GM12878 (cell line): ENCODE data around the gene APC2. TPM values are rescaled to one million over a fixed set of nuclear protein-coding genes. Genes with fewer than 3 reads are reported as not detected.

ENCODE experiments used
- ATAC-seq: fragments of 200-7000 bp; cut with Tn5 transposase; 3 replicates; pipeline ENCODE4 v1.9.1; 2020; ENCODE audit warnings: mild to moderate bottlenecking, moderate library complexity
- BruUV-seq: library from RNA; stranded (reverse); fragments of 400-500 nt; replicated peaks from 2 replicates; lab custom pipeline; 2021; lab: Mats Ljungman, UMichigan
- CTCF ChIA-PET: fragments of 300-600 bp; sonication (Branson Sonifier 250); formaldehyde crosslinking; extraction: SDS; loops from one replicate; lab custom pipeline; 2021; ENCODE audit warnings: inconsistent platforms; lab: Yijun Ruan, JAX
- POLR2A ChIA-PET: fragments of 350-600 bp; formaldehyde crosslinking; extraction: SDS; loops from one replicate; lab custom pipeline; 2021; ENCODE audit warnings: inconsistent platforms; lab: Charles Lee
- RAD21 ChIA-PET: fragments of 300-600 bp; sonication (Branson Sonifier 250); formaldehyde crosslinking; loops from one replicate; lab custom pipeline; 2023; ENCODE audit warnings: antibody characterized with exemption; ENCODE audit not compliant: unreplicated experiment; lab: Charles Lee
- SMC1A ChIA-PET: fragments of 300-600 bp; sonication (Branson Sonifier 250); formaldehyde crosslinking; loops from one replicate; lab custom pipeline; 2023; ENCODE audit not compliant: unreplicated experiment, uncharacterized antibody; lab: Charles Lee
- DNase-seq: peaks from one replicate; pipeline ENCODE4 v3.0.0-alpha.2; 2011; ENCODE audit warnings: low read depth, low spot score
- FAIRE-seq: peaks from 3 replicates; lab custom pipeline; 2011; peaks lifted over from hg19 to GRCh38; lab: Jason Lieb, UNC
- H2AFZ ChIP-seq: 2 replicates; pipeline ENCODE4 v1.6.0; 2011; ENCODE audit warnings: low read depth, low read length, control low read depth; ENCODE audit not compliant: control insufficient read depth
- H3K27ac ChIP-seq: 2 replicates; pipeline ENCODE4 v1.5.1; 2011; ENCODE audit warnings: control low read depth; ENCODE audit not compliant: control insufficient read depth, insufficient read depth
- H3K27me3 ChIP-seq, 2 experiments: replicated peaks in 1 of 2; 2 replicates each; pipeline versions ENCODE4 v1.6.0 to v1.6.1; 2011; ENCODE audit warnings: low read length in 1 of 2; ENCODE audit not compliant: control insufficient read depth in 2 of 2, insufficient read depth in 2 of 2
- H3K36me3 ChIP-seq, 2 experiments: 2 replicates each; pipeline ENCODE4 v1.5.1; 2011; ENCODE audit warnings: low read length in 1 of 2; ENCODE audit not compliant: control insufficient read depth in 2 of 2, insufficient read depth in 2 of 2
- H3K4me1 ChIP-seq: 2 replicates; pipeline ENCODE4 v1.6.1; 2011; ENCODE audit warnings: mild to moderate bottlenecking, low read length, moderate library complexity, mixed read lengths; ENCODE audit not compliant: control insufficient read depth, insufficient read depth
- H3K4me2 ChIP-seq: 2 replicates; pipeline ENCODE4 v1.6.0; 2011; ENCODE audit warnings: control low read depth; ENCODE audit not compliant: control insufficient read depth, insufficient read depth
- H3K4me3 ChIP-seq: fragments of 200-600 bp; sonication (generic); 2 replicates; pipeline ENCODE4 v1.5.1; 2016
- H3K79me2 ChIP-seq: 2 replicates; pipeline ENCODE4 v1.6.0; 2011; ENCODE audit warnings: low read length; ENCODE audit not compliant: control insufficient read depth, insufficient read depth
- H3K9ac ChIP-seq: 2 replicates; pipeline ENCODE4 v1.8.0; 2011; ENCODE audit warnings: low read length, control low read depth, mixed read lengths; ENCODE audit not compliant: control insufficient read depth, insufficient read depth
- H3K9me3 ChIP-seq: replicated peaks from 3 replicates; pipeline ENCODE4 v1.5.1; 2011; ENCODE audit warnings: mild to moderate bottlenecking, low read length; ENCODE audit not compliant: control insufficient read depth, insufficient read depth
- H4K20me1 ChIP-seq: 2 replicates; pipeline ENCODE4 v1.6.0; 2011; ENCODE audit not compliant: control insufficient read depth, insufficient read depth
- BCL11A ChIP-seq: IDR thresholded peaks from 2 replicates; pipeline ENCODE4 v1.6.1; 2011; ENCODE audit warnings: low read depth, low read length
- HDGF ChIP-seq: fragments of 450-650 bp; IDR thresholded peaks from 2 replicates; pipeline ENCODE4 v1.6.1; 2016; ENCODE audit warnings: antibody characterized with exemption
- PML ChIP-seq: IDR thresholded peaks from 2 replicates; pipeline ENCODE4 v1.6.1; 2012; ENCODE audit warnings: low read length, inconsistent platforms
- POLR2A ChIP-seq: IDR thresholded peaks from 2 replicates; pipeline ENCODE4 v1.6.1; 2011; ENCODE audit warnings: low read depth, mild to moderate bottlenecking, low read length
- WGBS: methylation state at CpG from one replicate; pipeline ENCODE4 v1.1.6; 2016; ENCODE audit warnings: low lambda C conversion rate; ENCODE audit not compliant: insufficient replicate concordance, insufficient coverage; ENCODE audit errors: missing lambda C conversion rate; 5-methylcytosine and 5-hydroxymethylcytosine counted together
- in situ Hi-C: fragments of 300-500 bp; cut with MboI; formaldehyde crosslinking; loops from 9 replicates; pipeline ENCODE4 v1.14.3; 2018; ENCODE audit warnings: mixed read lengths
- intact Hi-C: fragments of 100-400 bp; cut with micrococcal nuclease; formaldehyde crosslinking; loops from one replicate; pipeline ENCODE4 v1.14.2; 2022; ENCODE audit not compliant: unreplicated experiment
- polyA plus RNA-seq, 11 experiments: library from polyadenylated mRNA; depleted of rRNA in 4 of 11; unstranded in 6 of 11; stranded (reverse) in 5 of 11; fragments of >200 nt; fragmentation: Nextera tagmentation in 4 of 11; fragmentation: Illumina TruSeq in 1 of 11; extraction: Ambion mirVana in 4 of 11; extraction: Trizol in 1 of 11; gene quantifications; 1 replicate in 1 of 11; 2 replicates in 10 of 11; pipeline versions ENCODE4 v1.2.1 to v1.2.3, GENCODE V29; 2011 to 2016; ENCODE audit warnings: inconsistent platforms in 2 of 11, missing spikeins in 2 of 11, low read depth in 1 of 11
- total RNA-seq, 4 experiments: library from RNA; depleted of rRNA in 3 of 4; stranded (reverse); fragments of >200 nt in 3 of 4; fragmentation: Illumina TruSeq in 1 of 4; extraction: Trizol in 1 of 4; gene quantifications; 2 replicates each; pipeline versions ENCODE4 v1.2.1 to v1.2.3, GENCODE V29; 2013 to 2021
- TF ChIP-seq, protein P1 (sequence below): fragments of 450-650 bp; conservative IDR thresholded peaks from 2 replicates; pipeline ENCODE4 v1.6.1; 2017; ENCODE audit warnings: mild to moderate bottlenecking, moderate library complexity

APC2 gene
- total and polyA plus RNA-seq, 10 of the 15 experiments (the other 5 are each of a cell fraction or from before 2014, with no cell fraction given): under 0.01 to 0.73 (median 0.04) TPM; not detected in 5

DNA sequence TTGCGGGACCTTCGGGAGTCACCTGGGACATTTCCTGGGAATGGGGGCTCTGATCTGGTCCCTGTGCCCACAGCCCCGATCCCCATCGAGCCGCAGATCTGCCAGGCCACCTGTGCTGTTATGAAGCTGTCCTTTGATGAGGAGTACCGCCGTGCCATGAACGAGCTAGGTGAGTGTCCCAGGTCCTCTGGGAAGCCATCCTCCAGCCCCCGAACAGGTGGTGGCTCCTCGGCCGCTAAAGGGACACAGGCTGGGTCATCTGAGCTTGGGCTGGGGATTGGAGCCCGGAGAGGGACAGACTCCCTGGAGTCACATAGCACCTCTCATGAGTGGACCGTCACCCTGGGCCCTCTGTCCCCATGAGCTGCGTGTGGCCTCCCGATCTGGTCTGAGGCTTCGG is 8.0 kb downstream of the APC2 start:
- H3K27ac ChIP-seq: no peak overlapping the region
- no TSS peak for BruUV-seq
- no peak for DNase-seq
- H3K9me3 ChIP-seq: no peaks in the 10 kb centered on the region; the same call in 2 of the 3 replicates
- in situ Hi-C loops (no loop called here), intact Hi-C loops (no loop called here)
- no peaks in the 10 kb centered on the region for H4K20me1 ChIP-seq
- no peak overlapping the region for H3K4me2 ChIP-seq
- ChIA-PET RAD21 (no interaction called here), POLR2A (interaction anchor here (0.6 kb wide), 1 partner anchor 14 kb away, joined by 6 read pairs; no protein-coding TSS in a partner anchor), CTCF (interaction anchor here (0.8 kb wide), 1 partner anchor 13 kb away, joined by 3 read pairs; no protein-coding TSS in a partner anchor), SMC1A (no interaction called here)
- no peak for FAIRE-seq
- H3K36me3 ChIP-seq: no peaks in the 10 kb centered on the region
- no peak overlapping the region for H3K4me3 ChIP-seq
- TF ChIP-seq POLR2A (peak; percentile 25; the same call in 1 of the 2 replicates), BCL11A (no peak)
- no peaks in the 10 kb centered on the region for H3K79me2 ChIP-seq
- H3K9ac ChIP-seq: no peak overlapping the region
- no peak for ATAC-seq
- H3K27me3 ChIP-seq: no peaks in the 10 kb centered on the region; a peak in 1 of 4 replicates
- 88% methylated on average over 16 of the region's 16 CpGs for WGBS
- peaks cover 3% of the 10 kb centered on the region for H3K4me1 ChIP-seq
- H2AFZ ChIP-seq: no peak overlapping the region

DNA sequence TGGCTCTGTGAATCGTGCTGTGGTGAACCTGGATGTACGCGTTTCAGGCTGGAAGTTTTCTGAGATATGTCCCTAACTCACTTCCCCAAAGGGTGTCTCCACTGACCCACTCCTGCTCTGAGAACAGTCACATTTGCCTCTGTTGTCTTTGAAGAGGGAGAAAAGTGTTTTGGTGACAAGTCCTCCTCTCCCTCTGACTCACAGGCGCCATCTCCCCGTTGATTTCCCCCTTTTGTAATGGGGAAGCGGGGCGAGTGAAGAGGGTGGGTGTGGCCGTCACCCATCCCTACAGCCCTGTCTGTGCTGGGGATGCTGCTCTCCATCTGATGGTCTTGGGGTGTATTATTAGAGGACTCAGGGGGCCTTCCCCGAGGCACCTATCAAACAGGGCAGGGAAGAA is 9.6 kb downstream of the APC2 start:
- ATAC-seq (no peak), FAIRE-seq (no peak)
- in situ Hi-C loops: no loop called here

More for the DNA sequence above, 9.6 kb downstream of the APC2 start:
- Histone ChIP-seq H4K20me1 (no peaks in the 10 kb centered on the region), H3K4me2 (no peak overlapping the region), H3K4me1 (peaks cover 3% of the 10 kb centered on the region), H3K9me3 (no peaks in the 10 kb centered on the region; the same call in 2 of the 3 replicates), H3K27me3 (no peaks in the 10 kb centered on the region), H3K27ac (no peak overlapping the region), H2AFZ (no peak overlapping the region), H3K36me3 (no peaks in the 10 kb centered on the region), H3K9ac (no peak overlapping the region), H3K4me3 (no peak overlapping the region), H3K79me2 (no peaks in the 10 kb centered on the region)
- ChIA-PET CTCF (no interaction called here), RAD21 (no interaction called here), SMC1A (no interaction called here), POLR2A (no interaction called here)
- TF ChIP-seq PML (no peak), HDGF (no peak)
- TF ChIP-seq, protein P1, sequence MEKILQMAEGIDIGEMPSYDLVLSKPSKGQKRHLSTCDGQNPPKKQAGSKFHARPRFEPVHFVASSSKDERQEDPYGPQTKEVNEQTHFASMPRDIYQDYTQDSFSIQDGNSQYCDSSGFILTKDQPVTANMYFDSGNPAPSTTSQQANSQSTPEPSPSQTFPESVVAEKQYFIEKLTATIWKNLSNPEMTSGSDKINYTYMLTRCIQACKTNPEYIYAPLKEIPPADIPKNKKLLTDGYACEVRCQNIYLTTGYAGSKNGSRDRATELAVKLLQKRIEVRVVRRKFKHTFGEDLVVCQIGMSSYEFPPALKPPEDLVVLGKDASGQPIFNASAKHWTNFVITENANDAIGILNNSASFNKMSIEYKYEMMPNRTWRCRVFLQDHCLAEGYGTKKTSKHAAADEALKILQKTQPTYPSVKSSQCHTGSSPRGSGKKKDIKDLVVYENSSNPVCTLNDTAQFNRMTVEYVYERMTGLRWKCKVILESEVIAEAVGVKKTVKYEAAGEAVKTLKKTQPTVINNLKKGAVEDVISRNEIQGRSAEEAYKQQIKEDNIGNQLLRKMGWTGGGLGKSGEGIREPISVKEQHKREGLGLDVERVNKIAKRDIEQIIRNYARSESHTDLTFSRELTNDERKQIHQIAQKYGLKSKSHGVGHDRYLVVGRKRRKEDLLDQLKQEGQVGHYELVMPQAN: no peak
- no TSS peak for BruUV-seq
- intact Hi-C loops: no loop called here
- WGBS: 24% methylated on average over 9 of the region's 9 CpGs
- DNase-seq: no peak
